Gastroesophageal sphincter (tissue), 3 donors: ENCODE data around the gene SMARCD1.

Source experiments
- EP300 ChIP-seq: sonication (generic); formaldehyde crosslinking; IDR thresholded peaks from one replicate; pipeline ENCODE4 v1.6.1; 2017; ENCODE audit warnings: antibody characterized with exemption, mild to moderate bottlenecking
- POLR2A ChIP-seq, 2 donors: fragments of 450-650 bp; IDR thresholded peaks; one replicate each; pipeline ENCODE4 v1.6.1; 2017; ENCODE audit warnings: antibody characterized with exemption in 2 of 2, mild to moderate bottlenecking in 2 of 2, moderate library complexity in 1 of 2
- TF ChIP-seq, protein P1 (sequence below), 4 experiments: fragments of 200-600 bp in 2 of 4; fragments of 450-650 bp in 2 of 4; sonication (generic) in 1 of 4; IDR thresholded peaks; one replicate each; pipeline ENCODE4 v1.5.1; 2017 to 2019; ENCODE audit warnings: antibody characterized with exemption in 4 of 4, mild to moderate bottlenecking in 2 of 4, moderate library complexity in 2 of 4

DNA sequence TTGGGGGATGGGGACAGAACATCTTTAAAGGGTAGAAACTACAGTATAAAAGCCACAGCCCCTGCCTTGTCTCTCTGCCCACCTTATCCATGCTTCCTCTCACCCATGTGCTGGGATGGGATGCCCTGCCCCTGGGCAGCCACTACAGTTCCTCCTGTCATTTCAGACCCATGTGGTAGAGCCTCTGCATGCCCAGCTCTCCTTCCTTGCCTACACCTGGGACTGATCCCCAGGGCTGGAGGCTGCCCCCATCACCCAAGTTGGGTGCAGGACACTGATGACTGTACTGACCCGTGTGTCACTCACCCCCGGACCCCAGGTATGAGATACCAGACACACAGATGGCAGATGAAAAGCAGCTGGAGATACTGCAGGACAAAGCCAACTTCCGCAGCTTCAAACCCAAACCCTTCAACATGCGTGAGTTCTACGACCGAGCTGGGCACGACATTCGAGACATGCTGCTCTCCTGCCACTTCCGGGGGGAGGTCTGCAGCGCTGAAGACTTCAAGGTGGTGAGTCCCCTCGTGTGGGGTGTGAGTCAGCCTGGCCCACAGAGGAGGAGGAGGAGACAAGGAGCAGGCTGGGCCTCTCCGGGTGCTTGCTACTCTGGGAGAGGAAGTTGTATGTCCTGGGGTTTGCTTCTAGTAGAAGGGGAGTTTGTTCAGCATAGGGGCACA lies 25.6 kb upstream of the SMARCD1 start:
- TF ChIP-seq, protein P1, sequence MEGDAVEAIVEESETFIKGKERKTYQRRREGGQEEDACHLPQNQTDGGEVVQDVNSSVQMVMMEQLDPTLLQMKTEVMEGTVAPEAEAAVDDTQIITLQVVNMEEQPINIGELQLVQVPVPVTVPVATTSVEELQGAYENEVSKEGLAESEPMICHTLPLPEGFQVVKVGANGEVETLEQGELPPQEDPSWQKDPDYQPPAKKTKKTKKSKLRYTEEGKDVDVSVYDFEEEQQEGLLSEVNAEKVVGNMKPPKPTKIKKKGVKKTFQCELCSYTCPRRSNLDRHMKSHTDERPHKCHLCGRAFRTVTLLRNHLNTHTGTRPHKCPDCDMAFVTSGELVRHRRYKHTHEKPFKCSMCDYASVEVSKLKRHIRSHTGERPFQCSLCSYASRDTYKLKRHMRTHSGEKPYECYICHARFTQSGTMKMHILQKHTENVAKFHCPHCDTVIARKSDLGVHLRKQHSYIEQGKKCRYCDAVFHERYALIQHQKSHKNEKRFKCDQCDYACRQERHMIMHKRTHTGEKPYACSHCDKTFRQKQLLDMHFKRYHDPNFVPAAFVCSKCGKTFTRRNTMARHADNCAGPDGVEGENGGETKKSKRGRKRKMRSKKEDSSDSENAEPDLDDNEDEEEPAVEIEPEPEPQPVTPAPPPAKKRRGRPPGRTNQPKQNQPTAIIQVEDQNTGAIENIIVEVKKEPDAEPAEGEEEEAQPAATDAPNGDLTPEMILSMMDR (IDR thresholded peaks at IDR 0.05): no peak
- TF ChIP-seq POLR2A (IDR thresholded peaks at IDR 0.05) (no peak), EP300 (no peak)
